ENCODE results near the gene TMEM240.

GRCh38 chr1:1534401-1535154 lies 5.8 kb downstream of the TMEM240 start:
- TF ChIP-seq YY1 (IDR thresholded peaks at IDR 0.05; ENCODE audit: low read depth) (no peak), REST (IDR thresholded peaks at IDR 0.05; ENCODE audit: low read depth) (no peak), TAF1 (IDR thresholded peaks at IDR 0.05; ENCODE audit: low read depth) (no peak), CEBPB (IDR thresholded peaks at IDR 0.05) (no peak), TEAD4 (IDR thresholded peaks at IDR 0.05) (no peak), CREB1 (IDR thresholded peaks at IDR 0.05; ENCODE audit: low read depth) (no peak), MAX (IDR thresholded peaks at IDR 0.05) (no peak), EP300 (IDR thresholded peaks at IDR 0.05; ENCODE audit: borderline replicate concordance) (no peak)
